ENCODE measurements around the gene RITA1. TPM values are rescaled to one million over a fixed set of nuclear protein-coding genes. Genes with fewer than 3 reads are reported as not detected.
"Not testable (repeated sequence)": the region's sequence is repeated elsewhere in the genome, so short reads cannot be mapped to it uniquely, and the experiment has no call there.

RITA1 gene, protein sequence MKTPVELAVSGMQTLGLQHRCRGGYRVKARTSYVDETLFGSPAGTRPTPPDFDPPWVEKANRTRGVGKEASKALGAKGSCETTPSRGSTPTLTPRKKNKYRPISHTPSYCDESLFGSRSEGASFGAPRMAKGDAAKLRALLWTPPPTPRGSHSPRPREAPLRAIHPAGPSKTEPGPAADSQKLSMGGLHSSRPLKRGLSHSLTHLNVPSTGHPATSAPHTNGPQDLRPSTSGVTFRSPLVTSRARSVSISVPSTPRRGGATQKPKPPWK
- 38.8 and 39.1 TPM in 2 replicates for total RNA-seq (2014; rRNA removed; shearing (Covaris generic))
- polyA plus RNA-seq (2015; cell fraction: cytosol; rRNA removed) = 44.7 and 50.9 TPM in 2 replicates
- polyA plus RNA-seq (2015; cell fraction: nucleus; rRNA removed) = 10.3 and 16.5 TPM in 2 replicates

DNA sequence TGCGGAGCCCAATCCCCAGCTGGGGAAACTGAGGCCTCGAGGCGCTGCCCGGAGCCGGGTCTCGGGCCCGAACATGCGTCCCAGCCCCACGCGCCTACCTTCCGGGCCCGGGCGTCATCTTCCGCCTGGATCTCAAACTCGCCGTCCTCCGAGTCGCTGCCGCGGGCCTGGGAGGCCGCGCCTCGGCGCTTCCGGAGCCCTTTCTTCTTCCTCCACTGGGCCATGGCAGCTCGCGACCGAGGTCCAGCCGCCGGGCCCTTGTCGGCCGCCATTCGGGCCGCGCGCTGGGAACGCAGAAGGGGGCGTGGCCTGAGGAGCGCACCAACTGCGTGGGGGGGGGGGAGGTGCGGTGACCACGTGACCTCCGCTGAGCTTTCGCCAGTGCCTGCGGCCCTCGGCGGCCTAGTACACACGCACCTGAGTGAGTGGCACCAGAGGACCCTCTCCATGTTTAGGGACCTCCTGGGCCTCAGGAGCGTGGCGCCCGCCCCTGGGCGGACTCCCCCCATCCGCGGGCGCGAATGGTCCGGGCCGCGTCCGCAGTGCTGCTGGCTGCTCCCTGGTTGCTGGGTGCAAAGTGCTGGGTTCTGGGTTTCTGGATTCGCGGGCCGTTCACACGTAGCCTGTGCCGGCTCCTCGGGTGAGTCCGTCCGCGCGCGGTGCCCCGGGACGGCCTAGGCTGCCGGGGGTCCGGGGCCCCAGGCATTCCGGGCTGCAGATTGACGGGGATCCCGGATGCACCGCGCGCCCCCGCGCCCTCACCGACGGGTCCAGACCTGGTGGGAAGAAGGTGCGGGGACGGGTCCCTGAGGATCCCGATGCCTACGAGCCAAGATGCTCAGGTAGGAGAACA is at the start of gene RITA1, which contains the start of gene DDX54:
Gene RITA1, plus strand, starts transcription at position 542 of the 853 bp plus-strand sequence. CDS start 1,026 bp downstream, outside the sequence.
Gene DDX54, minus strand, starts transcription at position 299 of the 853 bp plus-strand sequence. Its CDS starts 27 bp downstream, at position 272.
- peak; percentile 62 for DNase-seq (ENCODE audit: low read depth, low spot score)
- in situ Hi-C loops (cut with HindIII; ENCODE audit: low pct_unique_long_range_greater_than_20kb, low sequenced_read_pairs) = no loop called here

GRCh38 chr12:113136128-113136989 is 49.2 kb upstream of the RITA1 start:
- no peak for DNase-seq (ENCODE audit: low read depth, low spot score)
- in situ Hi-C loops (cut with HindIII; ENCODE audit: low pct_unique_long_range_greater_than_20kb, low sequenced_read_pairs) = no loop called here

- DNase-seq (ENCODE audit: low read depth, low spot score) = no peak
- in situ Hi-C loops (cut with HindIII; ENCODE audit: low pct_unique_long_range_greater_than_20kb, low sequenced_read_pairs) = no loop called here
These were observed 48.5 kb upstream of the RITA1 start for GRCh38 chr12:113136990-113137511.

DNA sequence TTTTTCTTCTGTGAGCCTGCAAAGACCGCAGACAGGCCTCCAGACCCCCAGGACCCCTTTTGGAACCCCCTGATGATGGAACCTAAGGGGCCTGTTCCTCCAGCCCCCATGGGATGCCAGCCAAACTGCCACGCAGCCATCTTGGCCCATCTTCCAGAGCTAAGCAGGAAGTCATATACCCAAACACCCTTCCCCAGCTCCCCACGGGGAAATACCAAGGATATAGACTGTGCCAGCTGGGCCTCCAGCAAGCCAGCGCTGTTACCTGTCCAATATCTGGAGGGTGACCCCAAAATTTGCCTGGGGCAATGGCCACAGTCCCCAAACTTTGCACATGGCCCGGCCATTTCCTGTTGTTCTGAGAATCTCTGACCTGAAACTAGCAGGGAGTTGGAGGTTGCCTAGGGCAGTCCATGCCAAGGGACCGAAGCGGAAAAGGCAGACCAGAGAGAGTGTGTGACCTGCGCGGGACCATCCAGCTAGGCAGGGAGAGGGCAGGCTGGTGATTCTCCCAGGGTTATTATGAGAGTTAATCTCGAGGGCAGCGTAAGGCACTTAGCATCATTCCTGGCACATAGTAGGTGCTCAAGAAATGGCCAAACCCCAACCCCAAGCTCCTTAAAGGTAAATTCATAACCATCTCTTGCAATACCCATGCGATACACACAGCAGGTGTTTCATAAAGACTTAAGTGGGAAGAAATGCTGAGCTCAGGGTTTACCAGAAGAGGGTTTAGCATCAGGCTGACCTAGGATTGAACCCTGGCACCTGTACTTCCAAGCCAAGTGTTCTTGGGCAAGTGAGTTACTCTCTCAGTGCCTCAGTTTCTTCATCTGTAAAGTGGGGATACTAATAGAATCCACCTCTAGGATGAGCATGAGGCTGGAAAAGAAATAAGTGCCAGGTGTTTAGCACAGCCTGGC is 47.4 kb upstream of the RITA1 start:
- DNase-seq (ENCODE audit: low read depth, low spot score) = no peak

GRCh38 chr12:113138826-113139225 is 46.7 kb upstream of the RITA1 start:
- in situ Hi-C loops (cut with HindIII; ENCODE audit: low pct_unique_long_range_greater_than_20kb, low sequenced_read_pairs) = no loop called here
- no peak for DNase-seq (ENCODE audit: low read depth, low spot score)

More for the DNA sequence above, 47.4 kb upstream of the RITA1 start:
- in situ Hi-C loops (cut with HindIII; ENCODE audit: low pct_unique_long_range_greater_than_20kb, low sequenced_read_pairs) = no loop called here

DNA sequence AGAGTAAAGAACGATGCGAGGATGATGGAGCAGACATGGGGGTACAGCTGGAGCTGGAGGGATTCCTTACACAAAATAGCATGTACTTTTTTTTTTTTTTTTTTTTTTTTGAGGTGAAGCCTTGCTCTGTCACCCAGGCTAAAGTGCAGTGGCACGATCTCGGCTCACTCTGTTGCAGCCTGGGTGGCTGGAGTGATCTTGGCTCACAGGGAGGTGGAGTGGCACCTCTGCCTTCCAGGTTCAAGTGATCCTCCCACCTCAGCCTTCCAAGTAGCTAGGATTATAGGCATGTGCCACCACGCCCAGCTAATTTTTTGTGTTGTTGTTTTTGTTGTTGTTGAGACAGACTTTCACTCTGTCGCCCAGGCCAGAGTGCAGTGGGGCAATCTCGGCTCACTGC is 44.8 kb upstream of the RITA1 start:
- DNase-seq (ENCODE audit: low read depth, low spot score) = no peak
- in situ Hi-C loops (cut with HindIII; ENCODE audit: low pct_unique_long_range_greater_than_20kb, low sequenced_read_pairs) = no loop called here

DNA sequence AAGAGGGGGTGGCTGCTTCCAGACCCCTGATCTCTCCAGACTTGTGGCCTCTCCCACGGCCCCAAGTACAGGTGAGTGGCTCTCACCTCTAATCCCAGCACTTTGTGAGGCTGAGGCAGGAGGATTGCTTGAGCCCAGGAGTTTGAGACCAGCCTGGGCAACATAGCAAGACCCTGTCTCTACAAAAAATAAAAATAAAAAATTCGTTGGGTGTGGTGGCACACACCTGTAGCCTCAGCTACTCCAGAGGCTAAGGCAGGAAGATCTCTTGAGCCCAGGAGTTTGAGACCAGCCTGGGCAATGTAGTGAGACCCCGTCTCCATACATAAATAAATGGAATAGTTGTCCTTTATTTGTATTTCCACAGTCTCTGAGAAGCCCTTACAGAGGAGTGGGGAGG is 43.8 kb upstream of the RITA1 start:
- DNase-seq (ENCODE audit: low read depth, low spot score); in situ Hi-C loops (cut with HindIII; ENCODE audit: low pct_unique_long_range_greater_than_20kb, low sequenced_read_pairs): not testable (repeated sequence)

- in situ Hi-C loops (cut with HindIII; ENCODE audit: low pct_unique_long_range_greater_than_20kb, low sequenced_read_pairs) = no loop called here
- peak; percentile 96 for DNase-seq (ENCODE audit: low read depth, low spot score)
These were observed 43.2 kb upstream of the RITA1 start for GRCh38 chr12:113142173-113142885.

DNA sequence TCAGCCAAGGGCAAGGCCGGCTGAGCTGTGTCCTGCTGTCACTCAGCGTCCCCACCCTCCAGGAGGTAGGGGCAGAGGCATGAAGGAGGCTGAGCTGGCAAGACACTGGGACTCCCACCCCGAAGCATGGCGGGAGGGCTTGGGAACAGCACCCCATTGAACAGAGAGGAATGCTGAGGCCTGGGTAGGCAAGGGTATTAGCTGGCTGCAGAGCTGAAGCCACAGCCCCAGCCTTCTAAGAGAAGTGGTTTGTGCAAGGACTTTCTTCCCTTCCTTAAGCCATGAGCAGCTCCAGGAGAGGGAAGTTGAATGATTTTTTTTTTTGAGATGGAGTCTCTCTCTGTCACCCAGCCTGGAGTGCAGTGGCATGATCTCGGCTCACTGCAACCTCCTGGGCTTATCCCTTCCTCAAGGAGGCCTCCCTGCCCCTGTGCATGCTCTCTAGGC is 42.6 kb upstream of the RITA1 start:
- no peak for DNase-seq (ENCODE audit: low read depth, low spot score)
- in situ Hi-C loops (cut with HindIII; ENCODE audit: low pct_unique_long_range_greater_than_20kb, low sequenced_read_pairs) = no loop called here

DNA sequence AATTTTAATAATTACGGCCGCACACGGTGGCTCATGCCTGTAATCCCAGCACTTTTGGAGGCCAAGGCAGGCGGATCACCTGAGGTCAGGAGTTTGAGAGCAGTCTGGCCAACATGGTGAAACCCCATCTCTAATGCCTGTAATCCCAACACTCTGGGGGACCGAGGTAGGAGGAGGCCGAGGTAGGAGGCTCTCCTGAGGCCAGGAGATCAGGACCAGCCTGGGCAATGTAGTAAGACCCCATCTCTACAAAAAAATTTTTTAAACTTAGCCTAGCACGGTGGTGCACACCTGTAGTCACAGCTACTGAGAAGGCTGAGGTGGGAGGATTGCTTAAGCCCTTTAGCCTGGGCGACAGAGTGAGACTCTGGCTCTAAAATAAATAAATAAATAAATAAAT is 41.6 kb upstream of the RITA1 start:
- in situ Hi-C loops (cut with HindIII; ENCODE audit: low pct_unique_long_range_greater_than_20kb, low sequenced_read_pairs) = no loop called here

GRCh38 chr12:113144806-113145205 is 40.7 kb upstream of the RITA1 start:
- in situ Hi-C loops (cut with HindIII; ENCODE audit: low pct_unique_long_range_greater_than_20kb, low sequenced_read_pairs) = no loop called here
- DNase-seq (ENCODE audit: low read depth, low spot score) = no peak

More for the DNA sequence above, 41.6 kb upstream of the RITA1 start:
- no peak for DNase-seq (ENCODE audit: low read depth, low spot score)

GRCh38 chr12:113145720-113146551 is 39.6 kb upstream of the RITA1 start:
- DNase-seq (ENCODE audit: low read depth, low spot score) = no peak
- in situ Hi-C loops (cut with HindIII; ENCODE audit: low pct_unique_long_range_greater_than_20kb, low sequenced_read_pairs) = no loop called here

DNA sequence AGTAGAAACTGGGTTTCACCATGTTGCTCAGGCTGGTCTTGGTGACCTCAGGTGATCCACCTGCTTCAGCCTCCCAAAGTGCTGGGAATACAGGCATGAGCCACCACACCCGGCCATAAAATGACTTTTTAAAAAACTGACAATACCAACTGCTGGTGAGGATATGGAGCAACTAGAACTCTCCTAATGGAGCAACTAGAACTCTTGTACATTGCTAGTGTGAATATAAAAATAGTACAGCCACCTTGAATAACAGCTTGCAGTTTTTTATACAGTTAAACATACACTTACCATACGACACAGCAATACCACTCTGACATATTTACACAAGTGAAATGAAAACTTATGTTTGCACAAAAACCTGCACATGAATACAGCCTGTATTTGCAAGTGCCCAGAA is 38.5 kb upstream of the RITA1 start:
- DNase-seq (ENCODE audit: low read depth, low spot score) = no peak
- in situ Hi-C loops (cut with HindIII; ENCODE audit: low pct_unique_long_range_greater_than_20kb, low sequenced_read_pairs) = no loop called here

- in situ Hi-C loops (cut with HindIII; ENCODE audit: low pct_unique_long_range_greater_than_20kb, low sequenced_read_pairs) = no loop called here
- peak; percentile 77 for DNase-seq (ENCODE audit: low read depth, low spot score)
These were observed 36.0 kb upstream of the RITA1 start, which contains the start of gene CFAP73 for GRCh38 chr12:113149361-113150150. TSS of gene CFAP73 (plus strand) at chr12:113149724. CDS start at chr12:113149858, 134 bp downstream.
